Naive thymus-derived CD4-positive, alpha-beta T cell (primary cell): ENCODE results near the gene ENTR1. TPM values are rescaled to one million over a fixed set of nuclear protein-coding genes. Genes with fewer than 3 reads are reported as not detected.

Experiments used
- ATAC-seq: fragments of 150-1000 bp; cut with Tn5 transposase; 2 replicates; pipeline ENCODE4 v1.10.0; 2021; ENCODE audit warnings: mild to moderate bottlenecking, moderate library complexity
- CTCF ChIA-PET: fragments of 350-600 bp; sonication (Branson Sonifier 250); formaldehyde crosslinking; loops from one replicate; lab custom pipeline; 2021; ENCODE audit warnings: antibody characterized with exemption; lab: Charles Lee
- POLR2A ChIA-PET: fragments of 350-600 bp; sonication (Branson Sonifier 250); formaldehyde crosslinking; loops from one replicate; lab custom pipeline; 2021; ENCODE audit warnings: antibody characterized with exemption, inconsistent platforms; lab: Charles Lee
- DNase-seq, 9 donors: peaks; one replicate each; pipeline versions ENCODE4 v3.0.0 to v3.0.0-alpha.2; 2020 to 2022; ENCODE audit warnings: mixed read lengths in 1 of 9
- H3K27ac ChIP-seq: one replicate; pipeline ENCODE4 v1.7.0; 2013; ENCODE audit warnings: mild to moderate bottlenecking, low read depth, low read length, moderate library complexity
- H3K27me3 ChIP-seq, 2 donors: one replicate each; pipeline ENCODE4 v1.7.0; 2013; ENCODE audit warnings: low read length in 2 of 2, mild to moderate bottlenecking in 2 of 2, moderate library complexity in 2 of 2; ENCODE audit not compliant: control insufficient read depth in 2 of 2, insufficient read depth in 2 of 2
- H3K36me3 ChIP-seq, 3 experiments: 1 replicate in 2 of 3; 2 replicates in 1 of 3; pipeline ENCODE4 v1.7.0; 2013; ENCODE audit warnings: low read length in 3 of 3, mild to moderate bottlenecking in 3 of 3, moderate library complexity in 1 of 3; ENCODE audit not compliant: insufficient read depth in 3 of 3, control insufficient read depth in 2 of 3
- H3K4me1 ChIP-seq, 2 donors: one replicate each; pipeline ENCODE4 v1.7.0; 2013; ENCODE audit warnings: low read length in 2 of 2, mild to moderate bottlenecking in 2 of 2, moderate library complexity in 1 of 2; ENCODE audit not compliant: control insufficient read depth in 2 of 2, insufficient read depth in 2 of 2
- H3K4me3 ChIP-seq: 2 replicates; pipeline ENCODE4 v1.7.0; 2013; ENCODE audit warnings: mild to moderate bottlenecking, low read length
- H3K9me3 ChIP-seq, 3 experiments: 1 replicate in 2 of 3; 2 replicates in 1 of 3; pipeline ENCODE4 v1.7.0; 2013; ENCODE audit warnings: low read length in 3 of 3; ENCODE audit not compliant: control insufficient read depth in 2 of 3
- H3K27ac Mint-ChIP-seq, 9 donors: one replicate each; pipeline ENCODE4 v1.8.0; 2020 to 2022; ENCODE audit warnings: mixed read lengths in 9 of 9, mild to moderate bottlenecking in 8 of 9, moderate library complexity in 5 of 9, inconsistent platforms in 2 of 9
- H3K27me3 Mint-ChIP-seq, 5 donors: one replicate each; pipeline ENCODE4 v1.8.0; 2021 to 2022; ENCODE audit warnings: mixed read lengths in 5 of 5, mild to moderate bottlenecking in 1 of 5
- H3K36me3 Mint-ChIP-seq, 5 donors: one replicate each; pipeline ENCODE4 v1.8.0; 2020 to 2022; ENCODE audit warnings: mixed read lengths in 5 of 5, mild to moderate bottlenecking in 3 of 5, inconsistent platforms in 1 of 5
- H3K4me1 Mint-ChIP-seq, 7 donors: one replicate each; pipeline ENCODE4 v1.8.0; 2020 to 2022; ENCODE audit warnings: mixed read lengths in 7 of 7, mild to moderate bottlenecking in 3 of 7, inconsistent platforms in 1 of 7
- H3K4me3 Mint-ChIP-seq, 10 donors: one replicate each; pipeline ENCODE4 v1.8.0; 2020 to 2022; ENCODE audit warnings: mild to moderate bottlenecking in 10 of 10, mixed read lengths in 10 of 10, moderate library complexity in 6 of 10, inconsistent platforms in 2 of 10
- H3K9me3 Mint-ChIP-seq, 11 donors: one replicate each; pipeline ENCODE4 v1.8.0; 2020 to 2022; ENCODE audit warnings: mixed read lengths in 11 of 11, mild to moderate bottlenecking in 4 of 11, inconsistent platforms in 1 of 11, moderate library complexity in 1 of 11
- intact Hi-C, 2 donors: fragments of 100-400 bp; cut with micrococcal nuclease; formaldehyde crosslinking; loops; one replicate each; pipeline ENCODE4 v1.15.1; 2023
- polyA plus RNA-seq, 2 donors: library from polyadenylated mRNA; unstranded; fragments of 300-500 nt; fragmentation: Illumina TruSeq; gene quantifications; one replicate each; pipeline ENCODE4 v1.2.3, GENCODE V29; 2021
- total RNA-seq, 6 experiments: library from RNA in 5 of 6; stranded (reverse) in 5 of 6; gene quantifications; 1 replicate in 5 of 6; 2 replicates in 1 of 6; pipeline ENCODE4 v1.2.3 and lab custom pipeline; 2021 to 2026

The ENTR1 gene
- total and polyA plus RNA-seq, 7 experiments from 2014 or later = 9.2 to 89.0 (median 65.9) TPM

DNA sequence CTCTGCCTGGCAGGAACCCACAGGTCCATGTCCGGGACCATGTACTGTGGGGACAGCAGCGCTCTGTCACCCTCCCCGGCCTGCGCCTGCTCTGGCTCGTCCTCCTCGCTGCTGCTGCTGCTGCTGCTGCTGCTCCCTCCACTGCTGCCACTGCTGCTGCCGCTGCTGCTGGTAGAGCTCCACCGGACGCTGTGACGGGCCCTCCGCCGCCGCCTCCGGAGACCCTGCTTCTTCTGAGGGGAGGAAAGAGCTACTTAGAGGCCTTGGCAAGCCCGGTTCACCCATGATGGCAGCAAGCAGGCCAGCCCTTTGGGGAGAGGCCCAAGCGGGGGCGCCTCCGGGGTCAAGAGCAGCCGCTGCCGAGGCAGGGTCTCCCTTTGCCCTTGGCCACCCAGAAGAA is 27.0 kb downstream of the ENTR1 start:
- intact Hi-C loops = no loop called here

DNA sequence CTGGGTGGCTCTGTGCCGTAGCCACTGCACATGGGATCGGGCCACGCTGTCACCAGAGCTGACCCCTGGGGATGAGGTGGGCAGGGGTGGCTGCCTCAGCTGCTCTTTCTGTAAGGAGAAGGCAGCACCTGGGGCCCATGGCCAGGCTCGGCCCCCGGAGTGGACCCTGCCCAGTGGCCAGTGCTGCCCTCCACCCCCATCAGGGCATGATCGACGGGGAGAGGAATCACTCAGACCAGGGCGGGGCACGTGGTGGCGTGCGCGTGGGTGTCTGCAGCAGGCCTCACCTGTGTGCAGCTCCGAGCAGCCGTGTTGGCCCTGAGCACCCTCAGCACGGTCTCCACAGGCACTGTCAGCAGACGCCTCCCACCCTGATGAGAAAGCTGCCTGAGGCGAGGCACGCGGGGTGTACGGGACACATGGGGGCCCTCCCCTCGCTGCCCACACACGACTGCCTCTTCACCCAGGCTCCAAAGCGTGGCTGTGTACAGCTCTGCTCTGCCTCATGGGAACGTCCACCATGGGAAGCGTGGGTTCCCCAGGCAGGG is 28.4 kb downstream of the ENTR1 start:
- ChIA-PET CTCF (interaction anchor here (0.6 kb wide), 1 partner anchor 11 kb away, joined by 3 read pairs; no protein-coding TSS in a partner anchor), POLR2A (no interaction called here)
- Histone ChIP-seq H3K27ac (no peak overlapping the region), H3K4me3 (no peak overlapping the region), H3K27me3 (no peaks in the 10 kb centered on the region), H3K36me3 (peaks cover 0 to 76% (median 0%) of the 10 kb centered on the region in 3 experiments), H3K9me3 (no peaks in the 10 kb centered on the region), H3K4me1 (peaks cover 8 to 20% of the 10 kb centered on the region in 2 donors)
- no peaks in the 10 kb centered on the region for H3K27me3 Mint-ChIP-seq
- intact Hi-C loops = no loop called here
- ATAC-seq (no peak), DNase-seq (no peak)
- H3K36me3 Mint-ChIP-seq = peaks cover 0 to 18% (median 9%) of the 10 kb centered on the region in 5 donors
- no peaks in the 10 kb centered on the region for H3K9me3 Mint-ChIP-seq
- H3K27ac Mint-ChIP-seq = no peak overlapping the region
- H3K4me3 Mint-ChIP-seq = no peak overlapping the region
- H3K4me1 Mint-ChIP-seq = peaks cover 8 to 22% (median 16%) of the 10 kb centered on the region in 7 donors

More for the DNA sequence above, 27.0 kb downstream of the ENTR1 start:
- H3K27me3 ChIP-seq = no peaks in the 10 kb centered on the region
- DNase-seq (no peak), ATAC-seq (no peak)
- H3K4me1 ChIP-seq = peaks cover 8 to 20% of the 10 kb centered on the region in 2 donors
- ChIA-PET CTCF (no interaction called here), POLR2A (no interaction called here)
- no peaks in the 10 kb centered on the region for H3K9me3 ChIP-seq
- no peak overlapping the region for H3K27ac Mint-ChIP-seq
- no peak overlapping the region for H3K4me3 Mint-ChIP-seq
- peaks cover 7 to 22% (median 16%) of the 10 kb centered on the region in 7 donors for H3K4me1 Mint-ChIP-seq
- no peak overlapping the region for H3K27ac ChIP-seq
- no peaks in the 10 kb centered on the region for H3K27me3 Mint-ChIP-seq
- peaks cover 0 to 26% (median 15%) of the 10 kb centered on the region in 5 donors for H3K36me3 Mint-ChIP-seq
- no peak overlapping the region for H3K4me3 ChIP-seq
- peaks cover 0 to 81% (median 2%) of the 10 kb centered on the region in 3 experiments for H3K36me3 ChIP-seq
- H3K9me3 Mint-ChIP-seq = no peaks in the 10 kb centered on the region

DNA sequence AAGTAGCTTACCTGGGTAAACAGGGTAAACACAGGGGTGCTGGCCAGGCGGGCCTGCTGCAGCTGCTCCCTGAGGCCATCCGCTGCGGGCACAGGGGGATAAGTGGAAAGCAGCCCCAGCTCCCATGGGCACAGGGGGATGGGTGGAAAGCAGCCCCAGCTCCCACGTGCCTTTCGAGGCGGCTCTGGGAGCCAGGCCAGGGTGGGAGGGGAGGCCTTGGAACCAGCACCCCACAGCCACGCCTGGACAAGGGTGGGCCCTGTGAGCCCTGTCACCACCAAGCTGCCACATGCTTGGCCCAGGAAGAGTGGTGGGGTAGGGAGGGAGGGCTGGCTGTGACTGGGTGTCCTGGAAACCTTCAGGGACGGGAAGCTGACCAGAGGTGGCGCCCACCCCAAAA is 29.1 kb downstream of the ENTR1 start:
- H3K4me3 ChIP-seq = no peak overlapping the region
- no peaks in the 10 kb centered on the region for H3K27me3 ChIP-seq
- POLR2A ChIA-PET = interaction anchor here (1.0 kb wide), 1 partner anchor 25 kb away, joined by 3 read pairs; no protein-coding TSS in a partner anchor
- no peak overlapping the region for H3K27ac ChIP-seq
- no peak for ATAC-seq
- intact Hi-C loops = no loop called here
- Mint-ChIP-seq H3K4me1 (peaks cover 8 to 22% (median 16%) of the 10 kb centered on the region in 7 donors), H3K9me3 (no peaks in the 10 kb centered on the region), H3K4me3 (no peak overlapping the region), H3K36me3 (peaks cover 0 to 14% (median 9%) of the 10 kb centered on the region in 5 donors), H3K27me3 (no peaks in the 10 kb centered on the region), H3K27ac (no peak overlapping the region)
- peaks cover 0 to 71% (median 0%) of the 10 kb centered on the region in 3 experiments for H3K36me3 ChIP-seq
- H3K9me3 ChIP-seq = no peaks in the 10 kb centered on the region
- CTCF ChIA-PET = no interaction called here
- peaks cover 8 to 20% of the 10 kb centered on the region in 2 donors for H3K4me1 ChIP-seq
- DNase-seq = no peak

DNA sequence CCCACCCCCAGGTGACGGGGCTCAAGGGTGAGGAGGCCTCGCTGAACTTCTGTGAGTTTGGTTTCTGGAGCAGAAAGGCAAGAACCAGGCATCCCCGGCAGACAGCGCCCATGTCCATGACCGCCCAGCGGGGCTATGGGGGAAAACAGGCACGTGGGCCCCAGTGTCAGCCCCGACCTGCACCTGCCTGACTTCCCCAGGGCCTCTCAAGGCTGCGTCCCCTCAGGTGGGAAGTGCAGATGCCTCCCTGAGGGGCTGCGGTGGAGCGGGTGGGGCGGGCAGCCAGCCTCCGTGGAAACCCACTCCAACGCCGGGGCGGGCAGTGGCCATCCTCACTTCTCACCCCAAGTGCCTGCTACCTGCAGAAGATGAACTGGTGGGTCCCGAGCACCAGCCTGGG is 30.0 kb downstream of the ENTR1 start:
- POLR2A ChIA-PET = interaction anchor here (1.0 kb wide), 1 partner anchor 26 kb away, joined by 3 read pairs; no protein-coding TSS in a partner anchor
- intact Hi-C loops = no loop called here
- peaks cover 0 to 9% (median 4%) of the 10 kb centered on the region in 5 donors for H3K36me3 Mint-ChIP-seq
- ATAC-seq = no peak
- CTCF ChIA-PET = no interaction called here
- H3K4me3 Mint-ChIP-seq = no peak overlapping the region
- H3K27me3 Mint-ChIP-seq = no peaks in the 10 kb centered on the region
- H3K36me3 ChIP-seq = peaks cover 0 to 67% (median 0%) of the 10 kb centered on the region in 3 experiments
- no peak overlapping the region for H3K27ac ChIP-seq
- H3K27me3 ChIP-seq = no peaks in the 10 kb centered on the region
- no peaks in the 10 kb centered on the region for H3K9me3 Mint-ChIP-seq
- peaks cover 8 to 16% (median 9%) of the 10 kb centered on the region in 7 donors for H3K4me1 Mint-ChIP-seq
- no peak overlapping the region for H3K4me3 ChIP-seq
- H3K4me1 ChIP-seq = peaks cover 8 to 12% of the 10 kb centered on the region in 2 donors
- H3K9me3 ChIP-seq = no peaks in the 10 kb centered on the region
- no peak for DNase-seq
- no peak overlapping the region for H3K27ac Mint-ChIP-seq

DNA sequence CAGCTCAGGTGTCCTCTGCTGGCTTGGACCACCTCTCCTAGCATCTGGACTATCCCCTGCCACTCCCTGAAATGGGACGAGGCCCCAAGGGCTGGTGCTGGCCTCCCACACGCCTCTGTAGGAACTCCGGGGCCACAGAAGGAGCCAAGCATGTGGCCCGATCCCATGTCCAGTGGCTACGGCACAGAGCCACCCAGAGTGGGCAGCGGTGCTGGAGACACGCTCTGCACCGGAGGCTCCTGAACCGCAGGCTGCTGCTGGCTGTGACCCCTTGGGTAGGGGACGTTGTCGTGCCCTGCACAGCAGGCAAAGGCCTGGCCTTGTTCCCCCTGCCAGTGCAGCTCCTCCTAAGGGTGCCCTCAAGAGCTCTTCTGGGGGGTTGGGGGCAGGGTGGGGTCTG is 30.5 kb downstream of the ENTR1 start:
- DNase-seq (no peak), ATAC-seq (no peak)
- Mint-ChIP-seq H3K36me3 (peaks cover 0 to 5% (median 4%) of the 10 kb centered on the region in 5 donors), H3K4me1 (peaks cover 3 to 11% (median 5%) of the 10 kb centered on the region in 7 donors), H3K27ac (no peak overlapping the region), H3K4me3 (no peak overlapping the region), H3K9me3 (no peaks in the 10 kb centered on the region), H3K27me3 (no peaks in the 10 kb centered on the region)
- peaks cover 0 to 67% (median 0%) of the 10 kb centered on the region in 3 experiments for H3K36me3 ChIP-seq
- intact Hi-C loops = no loop called here
- ChIA-PET CTCF (no interaction called here), POLR2A (no interaction called here)
- no peak overlapping the region for H3K4me3 ChIP-seq
- H3K27ac ChIP-seq = no peak overlapping the region
- H3K27me3 ChIP-seq = no peaks in the 10 kb centered on the region
- no peaks in the 10 kb centered on the region for H3K9me3 ChIP-seq
- H3K4me1 ChIP-seq = peaks cover 3 to 8% of the 10 kb centered on the region in 2 donors

DNA sequence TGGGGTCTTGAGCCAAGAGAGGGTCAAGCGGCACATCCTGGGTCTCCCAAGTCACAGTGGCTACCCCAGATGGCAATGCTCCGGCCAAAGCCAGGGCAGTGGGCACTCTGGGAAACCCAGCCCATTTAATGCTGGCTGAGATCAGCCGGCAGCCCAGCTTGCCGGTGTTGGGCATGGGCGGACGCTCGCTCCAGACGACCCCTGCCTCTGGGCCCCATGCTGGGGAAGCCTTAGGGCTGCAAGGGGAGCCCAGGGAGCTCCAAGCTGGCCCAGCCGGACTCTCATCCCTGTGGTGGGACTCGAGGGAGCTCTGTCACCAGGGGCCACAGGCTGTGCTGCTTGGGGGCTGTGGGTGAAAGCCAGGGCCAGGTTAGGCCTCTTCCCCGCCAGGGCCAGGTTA is 31.0 kb downstream of the ENTR1 start:
- ATAC-seq (no peak), DNase-seq (no peak)
- Mint-ChIP-seq H3K9me3 (no peaks in the 10 kb centered on the region), H3K27ac (no peak overlapping the region), H3K4me1 (peaks cover 0 to 7% (median 0%) of the 10 kb centered on the region in 7 donors), H3K27me3 (no peaks in the 10 kb centered on the region), H3K4me3 (no peak overlapping the region), H3K36me3 (peaks cover 0 to 2% (median 0%) of the 10 kb centered on the region in 5 donors)
- intact Hi-C loops = no loop called here
- no peaks in the 10 kb centered on the region for H3K9me3 ChIP-seq
- H3K27me3 ChIP-seq = no peaks in the 10 kb centered on the region
- ChIA-PET CTCF (no interaction called here), POLR2A (no interaction called here)
- H3K4me3 ChIP-seq = no peak overlapping the region
- H3K27ac ChIP-seq = no peak overlapping the region
- peaks cover 0 to 3% of the 10 kb centered on the region in 2 donors for H3K4me1 ChIP-seq
- H3K36me3 ChIP-seq = peaks cover 0 to 67% (median 0%) of the 10 kb centered on the region in 3 experiments

DNA sequence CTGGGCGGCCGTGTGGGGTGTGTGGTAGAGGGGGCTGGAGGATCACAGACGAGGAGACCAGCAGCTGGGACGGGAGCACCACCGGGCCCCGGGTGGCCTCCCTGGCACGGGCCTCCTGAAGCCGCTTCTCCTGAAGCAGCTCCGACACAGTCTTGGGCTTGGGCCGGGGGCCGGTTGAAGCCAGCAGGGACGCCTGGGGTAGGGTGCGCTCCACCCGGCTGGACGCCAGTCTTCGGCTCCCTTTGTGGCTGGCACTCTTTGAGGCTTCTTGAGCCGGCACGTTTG is 31.5 kb downstream of the ENTR1 start:
- no peaks in the 10 kb centered on the region for H3K9me3 ChIP-seq
- H3K36me3 Mint-ChIP-seq = no peaks in the 10 kb centered on the region
- H3K4me1 ChIP-seq = no peaks in the 10 kb centered on the region
- DNase-seq (no peak), ATAC-seq (no peak)
- POLR2A ChIA-PET = no interaction called here
- H3K4me3 Mint-ChIP-seq = no peak overlapping the region
- H3K9me3 Mint-ChIP-seq = no peaks in the 10 kb centered on the region
- H3K4me1 Mint-ChIP-seq = peaks cover 0 to 2% (median 0%) of the 10 kb centered on the region in 7 donors
- peaks cover 0 to 62% (median 0%) of the 10 kb centered on the region in 3 experiments for H3K36me3 ChIP-seq
- no peak overlapping the region for H3K27ac Mint-ChIP-seq
- H3K27ac ChIP-seq = no peak overlapping the region
- H3K27me3 Mint-ChIP-seq = no peaks in the 10 kb centered on the region
- no peaks in the 10 kb centered on the region for H3K27me3 ChIP-seq
- H3K4me3 ChIP-seq = no peak overlapping the region
- CTCF ChIA-PET = no interaction called here
- intact Hi-C loops = no loop called here
